Measurements from ENCODE around the gene WDR44.

DNA sequence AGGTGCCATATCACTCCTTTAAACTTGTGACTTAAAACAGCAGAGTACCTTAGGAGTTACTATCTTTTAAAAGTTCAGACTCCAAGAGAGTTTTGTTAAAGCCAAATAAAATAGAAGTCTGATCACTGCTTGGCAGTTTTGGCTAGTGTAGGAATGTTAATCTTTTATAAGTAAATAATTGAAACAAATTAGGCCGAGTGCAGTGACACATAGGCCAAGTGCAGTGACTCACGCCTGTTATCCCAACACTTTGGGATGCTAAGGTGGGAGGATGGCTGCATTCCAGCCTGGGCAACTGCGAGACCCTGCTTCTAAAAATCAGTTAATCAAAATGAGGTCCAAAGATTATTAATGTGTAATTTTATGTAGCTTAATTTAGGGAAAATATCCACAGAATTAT lies 37.2 kb downstream of the WDR44 start:
- TF ChIP-seq, protein P1, sequence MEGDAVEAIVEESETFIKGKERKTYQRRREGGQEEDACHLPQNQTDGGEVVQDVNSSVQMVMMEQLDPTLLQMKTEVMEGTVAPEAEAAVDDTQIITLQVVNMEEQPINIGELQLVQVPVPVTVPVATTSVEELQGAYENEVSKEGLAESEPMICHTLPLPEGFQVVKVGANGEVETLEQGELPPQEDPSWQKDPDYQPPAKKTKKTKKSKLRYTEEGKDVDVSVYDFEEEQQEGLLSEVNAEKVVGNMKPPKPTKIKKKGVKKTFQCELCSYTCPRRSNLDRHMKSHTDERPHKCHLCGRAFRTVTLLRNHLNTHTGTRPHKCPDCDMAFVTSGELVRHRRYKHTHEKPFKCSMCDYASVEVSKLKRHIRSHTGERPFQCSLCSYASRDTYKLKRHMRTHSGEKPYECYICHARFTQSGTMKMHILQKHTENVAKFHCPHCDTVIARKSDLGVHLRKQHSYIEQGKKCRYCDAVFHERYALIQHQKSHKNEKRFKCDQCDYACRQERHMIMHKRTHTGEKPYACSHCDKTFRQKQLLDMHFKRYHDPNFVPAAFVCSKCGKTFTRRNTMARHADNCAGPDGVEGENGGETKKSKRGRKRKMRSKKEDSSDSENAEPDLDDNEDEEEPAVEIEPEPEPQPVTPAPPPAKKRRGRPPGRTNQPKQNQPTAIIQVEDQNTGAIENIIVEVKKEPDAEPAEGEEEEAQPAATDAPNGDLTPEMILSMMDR (IDR thresholded peaks at IDR 0.05): no peak
- TF ChIP-seq, protein P2, sequence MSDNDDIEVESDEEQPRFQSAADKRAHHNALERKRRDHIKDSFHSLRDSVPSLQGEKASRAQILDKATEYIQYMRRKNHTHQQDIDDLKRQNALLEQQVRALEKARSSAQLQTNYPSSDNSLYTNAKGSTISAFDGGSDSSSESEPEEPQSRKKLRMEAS (IDR thresholded peaks at IDR 0.05): no peak
- TF ChIP-seq PHF8 (IDR thresholded peaks at IDR 0.05; ENCODE audit: borderline replicate concordance, low read depth) (no peak), POLR2A (IDR thresholded peaks at IDR 0.05; ENCODE audit: low read length) (no peak), NR3C1 (IDR thresholded peaks at IDR 0.05) (no peak)
